Tibial artery (tissue), 4 donors: ENCODE measurements around the gene RNLS.

Experiments
- DNase-seq, 2 donors: peaks; one replicate each; pipeline ENCODE4 v3.0.0-alpha.2; 2019
- H3K27ac ChIP-seq, 2 donors: fragments of 200-600 bp; sonication (generic) in 1 of 2; 1 replicate in 1 of 2; 2 replicates in 1 of 2; pipeline ENCODE4 v1.5.1; 2018 to 2019; ENCODE audit warnings: mild to moderate bottlenecking in 1 of 2
- H3K27me3 ChIP-seq, 2 donors: fragments of 200-600 bp; sonication (generic) in 1 of 2; one replicate each; pipeline versions ENCODE4 v1.5.1 to v1.6.0; 2016 to 2019
- H3K36me3 ChIP-seq, 3 donors: fragments of 200-600 bp; sonication (generic) in 2 of 3; one replicate each; pipeline ENCODE4 v1.5.1; 2016 to 2019; ENCODE audit warnings: mild to moderate bottlenecking in 2 of 3
- H3K4me1 ChIP-seq, 4 donors: fragments of 200-600 bp; sonication (generic) in 2 of 4; 1 replicate in 3 of 4; 2 replicates in 1 of 4; pipeline ENCODE4 v1.5.1; 2016 to 2019
- H3K4me3 ChIP-seq, 2 donors: fragments of 200-600 bp; sonication (generic) in 1 of 2; 1 replicate in 1 of 2; 2 replicates in 1 of 2; pipeline ENCODE4 v1.5.1; 2018 to 2019; ENCODE audit warnings: mild to moderate bottlenecking in 2 of 2
- H3K9me3 ChIP-seq, 3 donors: fragments of 200-600 bp; sonication (generic) in 1 of 3; one replicate each; pipeline ENCODE4 v1.5.1; 2016 to 2019
- intact Hi-C: fragments of 100-400 bp; cut with DNase I; formaldehyde crosslinking; loops from one replicate; pipeline ENCODE4 v1.15.0; 2023; ENCODE audit warnings: low total_unique reads
- TF ChIP-seq, protein P1 (sequence below), 2 experiments: fragments of 200-600 bp in 1 of 2; fragments of 450-650 bp in 1 of 2; IDR thresholded peaks; one replicate each; pipeline ENCODE4 v1.5.1; 2017 to 2019; ENCODE audit warnings: antibody characterized with exemption in 2 of 2, mild to moderate bottlenecking in 1 of 2, moderate library complexity in 1 of 2

RNLS gene

DNA sequence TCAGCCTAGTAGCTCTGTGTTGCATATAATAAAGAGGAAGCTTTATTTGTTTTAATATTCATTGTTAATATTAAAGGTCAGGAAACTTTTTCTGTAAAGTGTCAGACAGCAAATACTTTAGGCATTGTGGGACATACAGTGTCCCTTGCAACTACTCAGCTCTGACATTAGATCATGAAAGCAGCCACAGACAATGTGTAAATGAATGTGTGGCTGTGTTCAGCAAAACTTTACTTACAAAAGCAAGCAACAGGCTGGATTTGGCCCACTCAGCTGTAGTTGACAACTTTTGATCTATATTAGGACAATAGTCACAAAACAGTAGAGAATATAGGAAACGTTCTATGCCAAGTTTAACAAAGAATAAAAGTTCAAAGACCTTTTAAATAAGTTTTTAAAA lies 173.3 kb downstream of the RNLS start:
- TF ChIP-seq, protein P1, sequence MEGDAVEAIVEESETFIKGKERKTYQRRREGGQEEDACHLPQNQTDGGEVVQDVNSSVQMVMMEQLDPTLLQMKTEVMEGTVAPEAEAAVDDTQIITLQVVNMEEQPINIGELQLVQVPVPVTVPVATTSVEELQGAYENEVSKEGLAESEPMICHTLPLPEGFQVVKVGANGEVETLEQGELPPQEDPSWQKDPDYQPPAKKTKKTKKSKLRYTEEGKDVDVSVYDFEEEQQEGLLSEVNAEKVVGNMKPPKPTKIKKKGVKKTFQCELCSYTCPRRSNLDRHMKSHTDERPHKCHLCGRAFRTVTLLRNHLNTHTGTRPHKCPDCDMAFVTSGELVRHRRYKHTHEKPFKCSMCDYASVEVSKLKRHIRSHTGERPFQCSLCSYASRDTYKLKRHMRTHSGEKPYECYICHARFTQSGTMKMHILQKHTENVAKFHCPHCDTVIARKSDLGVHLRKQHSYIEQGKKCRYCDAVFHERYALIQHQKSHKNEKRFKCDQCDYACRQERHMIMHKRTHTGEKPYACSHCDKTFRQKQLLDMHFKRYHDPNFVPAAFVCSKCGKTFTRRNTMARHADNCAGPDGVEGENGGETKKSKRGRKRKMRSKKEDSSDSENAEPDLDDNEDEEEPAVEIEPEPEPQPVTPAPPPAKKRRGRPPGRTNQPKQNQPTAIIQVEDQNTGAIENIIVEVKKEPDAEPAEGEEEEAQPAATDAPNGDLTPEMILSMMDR (IDR thresholded peaks at IDR 0.05) = no peak
- no peaks in the 10 kb centered on the region for H3K4me1 ChIP-seq
- no peaks in the 10 kb centered on the region for H3K9me3 ChIP-seq
- no peak overlapping the region for H3K27ac ChIP-seq
- no peaks in the 10 kb centered on the region for H3K36me3 ChIP-seq
- intact Hi-C loops = loop anchor here (10.0 kb wide), 1 partner anchor 145 kb away; no protein-coding TSS in a partner anchor
- no peak for DNase-seq
- H3K27me3 ChIP-seq = no peaks in the 10 kb centered on the region
- H3K4me3 ChIP-seq = no peak overlapping the region

DNA sequence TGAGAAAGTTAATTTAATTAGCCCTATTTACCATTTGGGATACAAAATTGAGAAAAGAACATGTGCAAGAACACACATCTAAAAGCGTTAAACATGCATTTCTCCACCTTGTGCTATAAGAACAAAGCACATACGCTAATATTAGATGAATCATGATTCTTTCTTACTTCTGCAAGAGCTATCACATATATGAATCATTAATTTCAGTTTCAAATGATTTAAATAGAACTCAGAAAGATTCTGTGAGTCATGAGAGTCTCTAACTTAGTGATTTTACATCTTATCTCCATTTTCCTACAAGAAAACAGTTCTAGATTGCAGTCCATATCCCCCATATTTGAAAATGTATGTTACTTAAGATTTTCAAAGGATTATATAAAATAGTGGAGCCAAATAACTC lies 173.9 kb downstream of the RNLS start:
- DNase-seq = no peak
- intact Hi-C loops = loop anchor here (10.0 kb wide), 1 partner anchor 146 kb away; no protein-coding TSS in a partner anchor
- Histone ChIP-seq H3K36me3 (no peaks in the 10 kb centered on the region), H3K27me3 (no peaks in the 10 kb centered on the region), H3K4me3 (no peak overlapping the region), H3K27ac (no peak overlapping the region), H3K4me1 (no peaks in the 10 kb centered on the region), H3K9me3 (no peaks in the 10 kb centered on the region)
- TF ChIP-seq, protein P1 (IDR thresholded peaks at IDR 0.05) = no peak

DNA sequence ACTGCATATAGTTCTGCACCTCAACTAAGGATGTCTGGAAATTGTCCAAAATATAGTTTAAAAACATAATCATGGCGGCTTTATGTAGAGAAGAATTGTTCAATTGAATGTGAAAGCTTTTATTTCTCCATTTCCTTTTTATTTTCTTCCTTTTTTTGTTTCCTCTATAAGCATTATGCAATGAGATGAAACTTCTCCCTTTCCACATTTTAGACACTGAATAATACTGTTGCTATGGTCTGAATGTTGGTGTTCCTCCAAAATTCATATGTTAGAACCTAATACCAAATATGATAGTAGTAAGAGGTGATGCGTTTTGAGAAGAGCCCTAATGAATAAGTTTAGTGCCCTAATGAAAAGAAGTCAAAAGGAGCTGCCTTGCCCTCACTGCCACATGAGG lies 175.0 kb downstream of the RNLS start:
- Histone ChIP-seq H3K36me3 (no peaks in the 10 kb centered on the region), H3K9me3 (no peaks in the 10 kb centered on the region), H3K4me1 (no peaks in the 10 kb centered on the region), H3K27ac (no peak overlapping the region), H3K27me3 (no peaks in the 10 kb centered on the region), H3K4me3 (no peak overlapping the region)
- DNase-seq = no peak
- intact Hi-C loops = loop anchor here (10.0 kb wide), 1 partner anchor 147 kb away; no protein-coding TSS in a partner anchor
- TF ChIP-seq, protein P1 (IDR thresholded peaks at IDR 0.05) = no peak

DNA sequence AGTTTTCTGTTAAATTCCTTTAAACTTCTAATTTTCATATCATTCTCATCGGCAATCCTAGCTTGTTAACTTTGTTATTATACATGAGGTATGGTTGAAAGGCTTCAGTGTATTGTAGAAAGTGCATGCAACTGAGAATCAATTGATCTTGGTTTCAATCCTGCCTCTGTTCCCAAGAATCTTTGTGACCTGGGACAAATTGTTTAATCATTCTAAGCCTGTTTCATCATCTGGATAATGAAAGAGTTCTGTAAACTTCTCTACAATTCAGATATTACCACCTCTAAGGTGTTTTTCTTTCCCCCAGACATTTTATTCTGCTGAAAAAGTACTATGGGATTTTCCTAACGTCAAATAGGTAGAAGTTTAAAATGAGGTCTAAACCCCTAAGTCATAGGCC lies 179.0 kb downstream of the RNLS start:
- Histone ChIP-seq H3K36me3 (no peaks in the 10 kb centered on the region), H3K27me3 (no peaks in the 10 kb centered on the region), H3K9me3 (peaks cover 0 to 5% (median 0%) of the 10 kb centered on the region in 3 donors), H3K27ac (no peak overlapping the region), H3K4me3 (no peak overlapping the region), H3K4me1 (no peaks in the 10 kb centered on the region)
- intact Hi-C loops = loop anchor here (10.0 kb wide), 1 partner anchor 151 kb away; no protein-coding TSS in a partner anchor
- DNase-seq = no peak
- TF ChIP-seq, protein P1 (IDR thresholded peaks at IDR 0.05) = no peak

DNA sequence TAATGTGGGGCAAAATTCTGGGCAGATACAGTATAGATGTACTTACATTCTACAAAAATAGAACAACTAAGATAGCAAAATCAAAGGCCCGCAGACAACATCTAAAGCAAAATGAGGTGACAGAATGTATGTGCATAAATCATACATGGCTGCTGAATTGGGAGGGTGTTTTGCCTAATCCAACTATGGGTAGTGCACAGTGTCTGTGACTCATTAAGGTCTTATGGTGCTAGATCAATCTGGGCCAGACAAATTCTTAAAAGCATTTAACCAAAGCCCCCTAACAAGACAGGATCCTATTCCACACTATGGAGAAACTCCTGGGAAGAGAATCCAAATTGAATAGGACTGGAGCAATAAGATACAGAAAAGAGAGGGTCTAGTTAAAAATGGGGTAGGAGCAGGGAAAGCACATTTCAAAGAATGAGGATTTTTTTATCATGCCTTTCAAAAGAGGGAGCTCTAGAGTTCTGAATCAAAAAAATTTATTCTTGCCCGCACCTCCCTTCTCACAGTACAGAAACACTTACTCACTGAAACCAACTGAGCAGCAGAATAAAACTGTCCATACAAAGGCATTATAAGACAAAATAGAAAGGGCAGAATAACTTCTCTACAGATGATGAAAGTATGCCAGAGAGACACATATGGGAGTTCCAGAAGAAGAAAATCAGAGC lies 181.3 kb downstream of the RNLS start:
- Histone ChIP-seq H3K27ac (no peak overlapping the region), H3K4me1 (no peaks in the 10 kb centered on the region), H3K4me3 (no peak overlapping the region), H3K36me3 (no peaks in the 10 kb centered on the region), H3K9me3 (peaks cover 0 to 8% (median 0%) of the 10 kb centered on the region in 3 donors), H3K27me3 (no peaks in the 10 kb centered on the region)
- TF ChIP-seq, protein P1 (IDR thresholded peaks at IDR 0.05) = peak in 1 of 2 experiments; percentile 16
- DNase-seq = no peak
- intact Hi-C loops = loop anchor here (10.0 kb wide), 1 partner anchor 153 kb away; no protein-coding TSS in a partner anchor
